Measurements from ENCODE around the gene GPATCH8.

GRCh38 chr17:44356241-44356640 lies 147.0 kb downstream of the GPATCH8 start:
- TF ChIP-seq CTCF (IDR thresholded peaks at IDR 0.05) (no peak), SIN3A (IDR thresholded peaks at IDR 0.05; ENCODE audit: borderline replicate concordance, low read depth, low read length) (no peak)
